HG02798 (cell line): ENCODE data around the gene RWDD2A.
A peak's percentile ranks its signal among the peaks of the same experiment; 100 is the strongest.
"Not testable (repeated sequence)": the region's sequence is repeated elsewhere in the genome, so short reads cannot be mapped to it uniquely, and the experiment has no call there.

ENCODE experiments used
- ATAC-seq: cut with Tn5 transposase; IDR thresholded peaks from one replicate; pipeline ENCODE4 v1.9.1; 2021; ENCODE audit warnings: mild to moderate bottlenecking; ENCODE audit not compliant: unreplicated experiment, poor library complexity

The RWDD2A gene

DNA sequence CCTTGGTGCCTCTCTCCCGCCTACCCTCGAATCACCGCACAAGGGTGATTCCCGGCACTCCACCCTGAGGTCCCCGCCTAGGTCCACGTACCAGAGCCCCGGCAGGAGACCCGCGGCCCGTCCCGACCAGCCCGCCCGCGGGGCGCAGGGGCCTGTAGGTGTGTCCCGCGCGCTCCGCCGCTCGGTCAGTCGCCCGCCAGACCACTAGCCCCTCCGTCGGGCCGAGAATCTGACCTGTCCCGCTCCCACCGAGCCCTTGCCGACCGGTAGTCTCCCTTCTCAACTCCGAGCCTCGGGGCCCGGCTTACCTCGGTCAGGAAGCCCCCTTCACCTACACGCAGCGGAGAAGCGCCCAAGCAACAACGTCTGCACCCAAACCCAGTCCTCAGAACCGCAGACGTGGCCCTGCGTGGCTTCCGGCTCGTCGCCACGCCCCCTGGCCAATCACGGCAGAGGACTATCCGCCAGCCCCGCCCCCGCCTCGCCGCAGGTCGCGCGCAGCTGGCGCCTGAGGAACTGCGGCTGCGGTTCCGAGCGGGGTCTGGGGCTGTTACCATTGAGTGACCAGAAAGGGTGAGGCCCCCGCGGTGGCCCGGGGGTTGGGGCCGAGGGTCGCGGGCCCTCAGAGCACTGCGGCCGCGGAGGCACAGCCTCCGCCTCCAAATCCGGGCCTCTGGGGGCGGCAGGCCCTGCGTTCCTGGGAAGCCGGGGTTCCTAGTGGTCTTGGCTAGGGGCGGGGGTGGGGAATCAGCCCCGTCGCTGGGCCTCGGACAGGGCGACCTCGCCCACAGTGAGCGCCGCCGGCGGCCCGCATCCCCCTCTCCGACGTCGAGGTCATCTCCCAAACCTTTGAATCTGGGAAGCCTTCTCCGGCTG lies at the start of gene RWDD2A, which contains the start of gene PGM3:
Gene RWDD2A (plus strand): TSS at position 487 of the 876 bp plus-strand sequence. CDS start 1,095 bp downstream, outside the sequence.
Gene PGM3 (minus strand): TSS at position 395 of the 876 bp plus-strand sequence. CDS start 2,253 bp downstream, outside the sequence.
- ATAC-seq, result peak; percentile 98

DNA sequence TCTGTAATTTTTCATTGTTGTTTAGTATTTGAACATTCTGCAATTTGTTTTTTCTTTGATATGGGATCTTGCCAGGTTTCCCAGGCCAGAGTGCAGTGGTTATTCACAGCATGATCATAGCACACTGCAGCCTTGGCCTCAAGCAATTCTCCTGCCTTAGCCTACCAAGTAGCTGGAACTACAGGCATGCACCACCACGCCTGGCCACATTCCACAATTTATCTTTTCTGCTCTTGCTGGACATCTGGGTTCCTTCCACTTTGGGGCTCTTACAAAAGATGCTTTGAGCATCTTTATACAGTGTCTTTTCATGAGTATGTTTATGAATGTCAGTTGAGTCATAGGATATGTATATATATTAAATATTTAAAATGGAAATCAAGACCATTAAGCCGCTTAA lies 42.0 kb upstream of the RWDD2A start:
- no peak for ATAC-seq

DNA sequence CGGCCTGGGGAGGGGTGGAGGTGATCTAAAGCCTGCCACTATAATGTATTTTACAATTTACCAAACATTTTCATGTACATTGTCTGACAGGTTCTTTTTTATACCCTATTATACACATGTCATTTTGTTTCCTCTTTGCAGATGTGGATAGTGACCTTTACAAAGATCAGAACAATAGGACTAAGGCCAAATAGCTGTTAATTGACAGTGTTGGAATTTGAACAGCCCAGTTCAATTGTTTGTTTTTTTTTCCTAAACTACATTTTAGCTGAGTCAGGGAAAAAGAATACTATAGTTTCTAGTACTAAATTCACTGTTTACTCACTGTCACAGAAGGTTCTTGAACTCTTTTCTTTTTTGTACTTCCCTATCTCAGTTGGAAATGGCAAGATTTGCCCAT lies 40.2 kb upstream of the RWDD2A start:
- no peak for ATAC-seq

DNA sequence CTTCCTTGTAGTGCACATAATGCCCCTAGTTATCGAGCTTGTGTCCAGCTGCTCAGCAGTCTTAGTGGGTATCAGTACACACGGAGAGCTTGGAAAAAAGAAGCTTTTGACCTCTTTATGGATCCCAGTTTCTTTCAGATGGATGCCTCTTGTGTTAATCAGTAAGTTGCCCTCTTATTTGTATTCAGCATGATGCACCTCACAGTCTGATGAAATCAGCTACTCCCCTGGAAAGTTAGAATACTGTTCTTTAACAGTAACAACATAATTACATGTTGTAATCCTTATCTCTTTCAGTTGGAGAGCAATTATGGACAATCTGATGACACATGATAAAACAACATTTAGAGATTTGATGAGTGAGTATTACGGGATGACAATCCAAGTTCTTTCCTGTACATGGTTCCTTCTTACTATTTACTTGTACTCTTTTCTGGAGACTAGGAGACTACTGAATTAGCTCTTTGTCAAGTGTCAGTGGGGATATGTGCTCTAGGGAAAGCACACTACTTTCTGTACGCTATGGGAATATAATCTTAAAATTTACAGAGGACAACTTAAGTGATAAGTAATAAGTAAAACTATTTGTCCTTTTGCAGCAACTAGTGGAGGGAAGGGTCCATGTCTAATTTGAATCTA lies 39.2 kb upstream of the RWDD2A start:
- ATAC-seq, result no peak

DNA sequence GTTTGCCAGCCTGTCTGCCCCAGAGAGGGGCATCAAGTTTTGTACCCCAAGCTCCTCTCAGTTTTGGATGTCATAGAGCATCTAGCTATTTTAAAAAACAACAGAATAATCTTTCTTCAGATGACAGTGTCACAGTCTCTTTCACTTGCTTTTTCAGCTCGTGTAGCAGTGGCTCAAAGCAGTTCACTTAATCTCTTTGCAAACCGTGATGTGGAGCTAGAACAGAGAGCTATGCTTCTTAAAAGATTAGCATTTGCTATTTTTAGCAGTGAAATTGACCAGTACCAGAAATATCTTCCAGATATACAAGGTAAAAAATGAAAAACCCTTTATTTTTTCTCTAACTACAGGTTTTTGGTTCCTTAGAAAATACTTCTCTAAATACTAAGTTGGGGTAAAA lies 37.4 kb upstream of the RWDD2A start:
- no peak for ATAC-seq

DNA sequence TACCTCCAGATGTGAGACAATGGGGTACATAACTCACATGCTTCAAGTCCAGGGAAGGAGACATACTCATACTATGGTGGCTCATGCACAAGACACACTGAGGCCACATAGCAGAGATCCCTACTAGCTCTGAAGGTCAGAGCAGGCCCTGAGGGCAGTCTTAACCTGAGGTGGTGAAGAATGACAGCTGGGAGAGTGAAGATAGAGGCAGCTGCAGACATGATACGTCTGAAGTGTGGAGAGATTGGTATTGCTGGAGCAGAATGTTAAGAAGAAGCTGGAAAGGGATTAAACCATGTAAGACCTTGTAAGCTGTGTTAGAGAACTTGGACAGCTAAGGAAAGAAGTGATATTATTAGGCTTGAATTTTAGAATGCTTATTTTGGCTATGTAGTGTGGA lies 33.0 kb upstream of the RWDD2A start:
- ATAC-seq, result no peak

DNA sequence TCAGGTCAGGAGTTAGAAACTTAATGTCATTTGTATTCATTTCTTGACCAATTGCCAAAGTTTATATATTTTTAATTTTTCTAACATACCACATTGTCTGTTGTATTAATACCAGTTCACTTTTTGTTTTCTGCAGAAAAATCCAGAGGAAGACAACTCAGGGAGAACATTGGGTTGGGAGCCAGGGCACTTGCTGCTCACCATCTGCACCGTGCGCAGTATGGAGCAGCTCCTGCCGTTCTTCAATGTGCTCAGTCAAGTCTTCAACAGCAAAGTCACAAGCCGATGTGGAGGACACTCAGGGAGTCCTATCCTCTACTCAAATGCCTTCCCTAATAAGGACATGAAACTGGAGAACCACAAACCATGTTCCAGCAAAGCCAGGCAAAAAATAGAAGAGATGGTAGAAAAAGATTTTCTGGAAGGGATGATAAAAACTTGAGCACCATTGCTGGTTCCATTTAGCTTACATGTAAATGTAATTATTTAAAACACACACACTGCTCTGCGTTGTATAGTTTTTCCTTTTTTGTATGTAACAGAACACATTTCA lies 25.4 kb upstream of the RWDD2A start:
- no peak for ATAC-seq

DNA sequence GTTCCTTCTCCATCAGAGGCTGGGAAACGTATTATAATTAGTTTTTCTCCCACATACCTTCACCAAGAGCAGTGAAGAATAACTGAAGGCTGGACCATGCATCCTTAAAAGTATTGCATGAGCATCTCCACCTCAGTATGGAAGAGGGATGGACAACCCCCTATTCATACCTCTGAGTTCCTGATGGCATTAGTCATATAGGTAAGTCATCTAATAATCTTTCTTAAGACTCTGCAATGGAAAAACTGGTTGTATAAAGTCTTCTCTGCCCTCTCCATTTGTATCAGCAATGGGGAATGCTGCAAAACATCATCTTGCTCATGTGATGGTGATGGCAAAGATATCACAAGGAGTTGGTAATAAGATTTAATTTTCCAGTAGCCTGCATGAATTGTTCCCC lies 24.6 kb upstream of the RWDD2A start:
- ATAC-seq, result no peak

DNA sequence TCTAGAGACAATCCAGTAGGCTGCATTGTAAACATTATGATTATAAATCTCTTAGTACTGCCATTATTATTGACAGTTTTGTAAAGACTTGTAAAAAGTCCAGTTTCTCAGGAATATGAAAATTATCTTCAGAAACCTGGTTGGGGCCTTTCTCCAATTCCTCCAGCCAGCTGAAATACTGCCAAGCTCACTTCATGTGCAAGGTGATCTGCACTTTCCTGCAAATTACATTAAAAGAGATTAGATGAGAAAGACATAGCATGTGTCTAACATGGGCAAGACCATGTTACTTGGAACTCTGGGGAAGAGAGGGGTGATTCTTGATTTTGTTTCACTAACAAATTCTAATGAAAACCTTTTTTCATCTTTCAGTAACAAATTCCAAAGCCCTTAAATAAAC lies 24.1 kb upstream of the RWDD2A start:
- no peak for ATAC-seq

DNA sequence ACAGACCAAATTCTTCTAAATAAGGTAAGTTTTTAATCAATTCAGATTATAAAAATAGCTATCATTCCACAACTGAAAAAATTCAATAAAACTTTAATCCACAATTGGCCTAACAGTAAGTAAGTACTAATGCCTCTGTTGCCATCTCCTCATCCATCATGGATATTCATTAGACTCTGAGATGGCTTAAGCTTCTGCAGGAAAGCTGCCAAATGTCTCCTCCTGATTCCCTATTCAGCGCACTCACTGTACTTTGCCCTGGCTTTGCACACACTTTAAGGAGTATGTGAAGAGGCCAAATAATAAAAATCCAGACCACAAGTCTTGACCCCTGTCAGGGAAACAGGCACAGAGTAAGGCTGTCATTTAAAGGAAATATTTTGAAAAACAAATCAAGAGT lies 23.6 kb upstream of the RWDD2A start:
- ATAC-seq, result no peak

DNA sequence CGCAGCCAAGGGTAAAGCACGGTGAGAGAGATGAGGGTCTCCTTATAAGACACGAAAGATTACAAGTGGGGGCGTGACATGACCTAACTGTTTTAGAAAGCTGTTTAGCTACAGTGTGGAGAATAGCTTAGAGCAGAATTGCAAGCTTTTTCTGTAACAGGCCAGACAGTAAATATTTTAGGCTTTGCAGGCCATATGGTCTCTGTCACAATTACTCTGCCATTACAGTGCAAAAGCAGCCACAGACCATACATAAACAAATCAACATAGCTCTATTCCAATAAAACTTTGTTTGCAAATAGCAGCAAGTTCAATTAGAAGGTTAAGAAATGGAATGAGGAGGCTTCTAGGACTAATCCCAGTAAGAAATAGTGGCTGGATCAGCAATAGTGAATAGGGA lies 16.9 kb upstream of the RWDD2A start:
- no peak for ATAC-seq

DNA sequence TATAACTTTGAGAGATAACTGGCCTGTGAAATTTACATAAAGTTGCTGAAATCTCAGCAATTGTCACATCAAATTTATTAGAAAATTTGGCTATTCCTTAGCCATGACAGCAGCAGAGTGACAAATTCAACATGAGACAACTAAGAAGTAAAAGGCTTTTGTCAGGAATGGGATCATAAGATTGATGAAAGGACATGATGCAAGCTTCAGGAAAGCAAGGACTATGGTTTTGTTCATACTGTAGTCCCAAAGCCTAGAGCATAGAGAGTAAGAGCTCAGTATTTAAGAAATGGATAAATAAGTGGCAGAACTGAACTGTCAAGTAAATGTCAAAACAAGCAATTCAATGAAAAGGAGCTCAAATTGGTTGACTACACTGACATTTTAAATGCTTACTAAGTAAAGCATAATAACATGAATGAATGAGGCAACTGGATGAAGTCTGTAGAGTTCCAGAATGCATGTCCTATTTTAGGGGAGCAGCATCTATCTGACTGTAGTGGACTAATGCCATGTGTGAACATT lies 12.7 kb upstream of the RWDD2A start:
- ATAC-seq, result no peak

DNA sequence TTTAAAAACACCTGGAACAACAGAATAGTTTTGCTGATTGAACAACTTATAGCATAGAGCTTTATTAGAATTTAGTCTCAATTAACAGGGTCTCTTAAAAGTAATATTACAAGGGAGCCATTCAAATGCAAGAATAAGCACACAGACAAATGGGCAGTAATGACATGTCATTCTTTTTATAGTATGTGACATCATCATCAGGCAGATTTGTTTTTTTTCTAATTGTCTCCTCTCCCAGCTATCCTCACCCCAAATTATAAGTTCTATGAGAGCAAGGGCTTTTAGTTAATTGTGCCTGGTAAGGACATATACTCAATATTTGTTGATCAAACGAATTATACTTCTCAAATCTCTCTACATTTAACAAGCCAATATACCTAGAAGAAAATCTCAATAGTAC lies 11.0 kb upstream of the RWDD2A start:
- no peak for ATAC-seq

DNA sequence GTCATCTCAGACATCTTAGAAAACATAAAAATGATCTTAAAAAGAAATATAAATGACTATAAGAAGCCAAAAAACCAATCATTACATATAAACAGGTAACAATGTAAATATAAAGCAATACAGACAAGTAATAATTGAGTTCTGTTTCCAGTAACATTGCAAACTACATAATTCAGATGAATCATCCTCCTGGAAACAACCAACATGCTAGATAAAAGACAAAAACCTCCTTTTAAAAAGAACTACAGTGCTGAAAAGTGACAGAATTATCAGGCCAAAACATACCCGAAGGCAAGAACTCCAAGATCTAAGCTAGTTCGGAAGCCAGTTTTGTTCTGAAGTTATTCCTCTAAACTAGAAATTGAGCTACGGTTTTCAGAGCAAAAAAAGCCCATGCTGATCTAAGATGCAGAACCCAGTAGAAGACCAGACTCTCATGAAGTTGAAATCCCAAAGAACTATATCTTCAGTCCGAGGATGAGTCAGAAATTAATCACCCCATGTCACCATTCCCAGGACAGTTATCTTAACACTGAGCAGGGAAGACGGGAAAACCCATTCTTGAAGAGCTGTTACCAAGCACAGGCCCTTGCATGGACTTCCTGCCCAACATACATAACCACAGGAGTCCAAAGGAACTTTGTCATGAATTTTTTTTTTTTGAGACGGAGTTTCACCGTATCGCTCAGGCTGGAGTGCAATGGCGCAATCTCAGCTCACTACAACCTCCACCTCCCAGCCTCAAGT lies 9.9 kb upstream of the RWDD2A start:
- no peak for ATAC-seq

DNA sequence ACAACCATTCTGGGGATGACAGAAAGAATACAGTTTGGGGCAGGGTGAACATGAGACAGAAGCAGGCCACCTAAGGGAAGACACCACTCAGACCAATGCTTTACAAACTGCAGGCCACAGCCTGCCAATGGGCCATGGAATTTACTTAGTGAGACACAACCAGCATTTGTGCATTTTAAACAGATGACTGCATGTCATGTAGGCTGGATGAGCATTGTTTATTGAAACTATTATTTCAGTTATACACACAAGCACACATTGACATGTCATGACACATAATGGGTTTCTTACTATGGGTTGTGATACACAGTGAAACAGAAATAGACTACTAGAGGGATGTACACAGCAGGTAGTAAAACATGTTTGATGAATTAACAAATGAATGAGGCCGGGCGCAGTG lies 8.1 kb upstream of the RWDD2A start:
- ATAC-seq, result no peak

DNA sequence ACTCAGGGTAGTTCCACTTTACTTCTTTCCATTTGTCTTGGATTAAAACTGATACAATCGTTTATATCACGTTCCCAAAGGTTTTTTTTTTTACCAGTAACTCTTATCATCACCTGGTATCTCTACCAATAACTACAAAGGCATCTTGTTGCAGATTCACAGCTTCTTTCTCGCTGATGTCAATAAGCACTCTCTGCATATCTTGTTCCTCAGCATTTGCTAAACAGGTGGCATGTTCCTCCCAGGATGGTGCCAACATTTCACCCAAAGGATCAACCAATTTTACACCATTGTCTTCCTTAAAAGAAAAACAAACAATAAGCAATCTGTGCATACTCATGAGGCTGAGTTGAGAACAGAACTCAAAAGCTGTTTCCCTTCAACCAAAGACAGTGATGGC lies 4.7 kb upstream of the RWDD2A start:
- ATAC-seq, result no peak

DNA sequence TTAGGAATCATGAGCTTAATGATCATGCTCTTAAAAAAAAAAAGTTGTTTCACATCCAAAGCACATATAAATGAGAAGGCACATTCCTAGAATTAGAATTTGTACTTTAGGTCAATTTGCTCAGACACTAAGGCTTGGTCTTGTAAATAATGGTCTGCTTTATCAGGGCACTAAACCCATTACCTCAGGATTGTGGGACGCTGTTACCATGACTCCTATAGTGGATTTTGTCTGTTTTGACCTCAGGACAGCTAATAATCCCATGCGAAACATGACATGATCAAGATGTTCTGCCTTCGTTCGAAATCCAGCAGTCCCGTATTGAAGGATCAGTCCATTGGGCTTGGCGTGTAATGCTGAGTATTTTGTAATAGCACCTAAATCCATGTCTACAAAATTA lies 2.5 kb upstream of the RWDD2A start:
- ATAC-seq, result no peak

DNA sequence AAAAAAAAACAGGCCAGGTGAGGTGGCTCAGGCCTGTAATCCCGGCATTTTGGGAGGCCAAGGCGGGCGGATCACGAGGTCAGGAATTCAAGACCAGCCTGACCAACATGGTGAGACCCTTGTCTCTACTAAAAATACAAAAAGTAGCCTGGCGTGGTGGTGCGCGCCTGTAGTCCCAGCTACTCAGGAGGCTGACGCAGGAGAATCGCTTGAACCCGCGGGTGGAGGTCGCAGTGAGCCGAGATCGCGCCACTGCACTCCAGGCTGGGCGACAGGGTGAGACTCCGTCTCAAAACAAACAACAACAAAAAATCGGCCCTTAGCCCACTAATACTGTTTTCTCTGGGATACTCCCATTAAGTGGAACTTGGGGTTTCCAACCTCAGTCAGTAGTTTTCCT lies 1.2 kb upstream of the RWDD2A start:
- ATAC-seq, result not testable (repeated sequence)

DNA sequence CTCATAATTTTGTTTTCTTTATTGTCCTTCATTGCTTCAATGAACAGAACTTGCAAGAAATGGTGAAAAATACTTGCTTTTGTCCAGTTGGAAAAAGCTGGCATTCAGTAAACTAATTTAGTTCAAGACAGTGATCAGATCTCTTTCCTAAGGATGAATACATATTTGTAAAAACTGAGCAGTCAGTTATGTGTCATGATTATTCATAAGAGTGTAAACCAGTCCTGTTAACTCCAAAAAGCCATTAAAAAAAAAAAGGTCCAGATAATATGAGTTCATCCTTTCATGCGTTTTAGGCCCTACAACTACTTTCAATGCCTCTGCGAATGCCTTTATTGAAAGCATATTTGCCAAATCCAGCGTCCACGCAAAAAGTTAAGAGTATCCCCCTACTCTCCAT lies 701 bp upstream of the RWDD2A start:
- ATAC-seq, result no peak

DNA sequence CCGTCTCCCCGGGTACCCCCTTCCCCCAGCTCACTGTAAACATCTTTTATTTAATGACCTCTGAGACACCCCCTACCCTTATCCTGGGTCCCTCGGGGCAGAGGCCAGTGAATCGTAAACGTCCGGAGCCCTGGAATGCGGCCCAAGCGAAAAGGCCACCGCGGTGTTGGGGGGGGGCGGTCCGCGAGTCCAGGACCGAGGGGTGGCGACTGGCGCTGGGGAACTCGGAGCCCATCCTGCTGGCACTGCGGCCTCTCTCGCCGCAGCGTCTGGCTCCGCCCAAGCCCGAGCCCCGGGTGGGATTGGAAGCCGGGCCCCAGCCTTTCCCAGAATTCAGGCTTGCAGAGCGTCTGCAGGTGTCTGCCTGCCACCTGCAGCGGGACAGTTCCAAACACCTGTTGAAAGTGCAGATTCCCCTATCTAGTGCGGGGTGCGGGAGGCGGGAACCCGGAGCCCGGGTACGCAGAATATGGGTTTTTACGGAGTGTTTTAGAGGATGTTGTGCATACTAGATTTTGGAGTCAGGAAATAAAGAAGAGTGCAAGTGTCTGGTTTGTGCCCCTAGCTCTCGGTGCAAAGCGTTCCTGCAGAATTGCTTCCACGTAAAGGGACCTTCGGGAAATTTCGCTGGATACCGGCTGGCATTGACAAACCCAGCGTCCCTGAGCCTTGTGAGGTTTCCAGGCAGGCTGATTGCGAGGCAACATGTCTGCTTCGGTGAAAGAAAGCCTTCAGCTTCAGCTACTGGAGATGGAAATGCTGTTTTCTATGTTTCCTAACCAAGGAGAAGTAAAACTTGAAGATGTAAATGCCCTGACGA lies 800 bp downstream of the RWDD2A start:
- ATAC-seq, result peak; percentile 19
